CD4-positive, CD25-positive, alpha-beta regulatory T cell (primary cell): ENCODE results near the gene KTN1. TPM values are rescaled to one million over a fixed set of nuclear protein-coding genes. Genes with fewer than 3 reads are reported as not detected.
A peak's percentile ranks its signal among the peaks of the same experiment; 100 is the strongest.

Experiments
- ATAC-seq, 2 donors: fragments of 150-1000 bp; cut with Tn5 transposase; one replicate each; pipeline ENCODE4 v1.10.0; 2021; ENCODE audit warnings: low read depth in 2 of 2, moderate number of reproducible peaks in 2 of 2, moderate library complexity in 1 of 2
- DNase-seq, 3 donors: peaks; one replicate each; pipeline versions ENCODE4 v3.0.0 to v3.0.0-alpha.2; 2012 to 2022; ENCODE audit warnings: mixed read lengths in 1 of 3
- H3K27ac ChIP-seq: one replicate; pipeline ENCODE4 v1.7.0; 2013; ENCODE audit warnings: mild to moderate bottlenecking, low read length; ENCODE audit not compliant: insufficient read depth, poor library complexity, severe bottlenecking
- H3K27me3 ChIP-seq: one replicate; pipeline ENCODE4 v1.7.0; 2013; ENCODE audit warnings: low read length; ENCODE audit not compliant: control insufficient read depth, insufficient read depth
- H3K36me3 ChIP-seq: one replicate; pipeline ENCODE4 v1.7.0; 2013; ENCODE audit warnings: mild to moderate bottlenecking, low read length, moderate library complexity; ENCODE audit not compliant: control insufficient read depth, insufficient read depth
- H3K4me1 ChIP-seq: 2 replicates; pipeline ENCODE4 v1.7.0; 2013; ENCODE audit warnings: mild to moderate bottlenecking, low read length; ENCODE audit not compliant: insufficient read depth, control insufficient read depth, poor library complexity, severe bottlenecking
- H3K4me3 ChIP-seq: one replicate; pipeline ENCODE4 v1.7.0; 2013; ENCODE audit warnings: low read depth, mild to moderate bottlenecking, low read length, moderate library complexity
- H3K9me3 ChIP-seq, 2 experiments: 1 replicate in 1 of 2; 2 replicates in 1 of 2; pipeline ENCODE4 v1.7.0; 2013; ENCODE audit warnings: low read length in 2 of 2, mild to moderate bottlenecking in 1 of 2, moderate library complexity in 1 of 2; ENCODE audit not compliant: control insufficient read depth in 2 of 2
- H3K27ac Mint-ChIP-seq, 3 donors: one replicate each; pipeline ENCODE4 v1.8.0; 2020 to 2022; ENCODE audit warnings: mild to moderate bottlenecking in 3 of 3, mixed read lengths in 3 of 3, moderate library complexity in 2 of 3
- H3K27me3 Mint-ChIP-seq: one replicate; pipeline ENCODE4 v1.8.0; 2022; ENCODE audit warnings: mild to moderate bottlenecking, mixed read lengths
- H3K36me3 Mint-ChIP-seq: one replicate; pipeline ENCODE4 v1.8.0; 2020; ENCODE audit warnings: mixed read lengths
- H3K4me1 Mint-ChIP-seq, 4 donors: one replicate each; pipeline ENCODE4 v1.8.0; 2020 to 2022; ENCODE audit warnings: mixed read lengths in 4 of 4, mild to moderate bottlenecking in 1 of 4
- H3K4me3 Mint-ChIP-seq, 4 donors: one replicate each; pipeline ENCODE4 v1.8.0; 2020 to 2022; ENCODE audit warnings: mild to moderate bottlenecking in 4 of 4, mixed read lengths in 4 of 4, moderate library complexity in 3 of 4
- H3K9me3 Mint-ChIP-seq, 7 donors: one replicate each; pipeline ENCODE4 v1.8.0; 2020 to 2022; ENCODE audit warnings: mixed read lengths in 7 of 7, mild to moderate bottlenecking in 3 of 7, moderate library complexity in 2 of 7
- polyA plus RNA-seq, 4 donors: library from polyadenylated mRNA; unstranded; fragments of 300-500 nt; fragmentation: Illumina TruSeq; gene quantifications; one replicate each; pipeline ENCODE4 v1.2.3, GENCODE V29; 2021
- total RNA-seq: library from RNA; stranded (reverse); gene quantifications from one replicate; pipeline ENCODE4 v1.2.3, GENCODE V29; 2022

KTN1 gene
- total and polyA plus RNA-seq, 5 donors from 2014 or later, result 6.9 to 86.5 (median 19.0) TPM

DNA sequence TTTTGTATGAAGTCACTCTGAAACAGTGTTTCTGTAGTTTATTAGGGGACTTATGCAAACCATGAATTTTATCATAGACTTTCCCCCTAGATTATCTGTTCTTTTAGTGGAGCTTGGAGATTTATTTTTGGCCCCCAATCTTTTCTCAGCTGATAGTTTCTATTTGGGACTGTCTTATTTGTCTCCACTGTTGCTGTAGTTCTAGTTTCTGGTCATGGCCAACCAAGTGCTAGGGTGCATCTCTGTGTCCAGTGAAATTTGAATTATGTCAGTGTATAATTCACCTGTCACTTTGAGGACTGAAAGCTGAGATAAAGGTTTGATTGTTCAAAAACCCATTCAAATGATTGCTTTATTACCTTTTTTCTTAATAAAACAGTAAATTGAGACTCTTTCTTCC, 61.3 kb downstream of the KTN1 start:
- no peak overlapping the region for H3K4me3 Mint-ChIP-seq
- Histone ChIP-seq H3K27ac (no peak overlapping the region), H3K27me3 (no peaks in the 10 kb centered on the region), H3K4me1 (no peaks in the 10 kb centered on the region), H3K36me3 (peaks cover 65% of the 10 kb centered on the region), H3K9me3 (no peaks in the 10 kb centered on the region), H3K4me3 (no peak overlapping the region)
- H3K4me1 Mint-ChIP-seq, result peaks cover 5 to 18% (median 13%) of the 10 kb centered on the region in 4 donors
- no peak for DNase-seq
- H3K27ac Mint-ChIP-seq, result no peak overlapping the region
- H3K36me3 Mint-ChIP-seq, result peaks cover 50% of the 10 kb centered on the region
- H3K27me3 Mint-ChIP-seq, result no peaks in the 10 kb centered on the region
- H3K9me3 Mint-ChIP-seq, result no peaks in the 10 kb centered on the region
- no peak for ATAC-seq

DNA sequence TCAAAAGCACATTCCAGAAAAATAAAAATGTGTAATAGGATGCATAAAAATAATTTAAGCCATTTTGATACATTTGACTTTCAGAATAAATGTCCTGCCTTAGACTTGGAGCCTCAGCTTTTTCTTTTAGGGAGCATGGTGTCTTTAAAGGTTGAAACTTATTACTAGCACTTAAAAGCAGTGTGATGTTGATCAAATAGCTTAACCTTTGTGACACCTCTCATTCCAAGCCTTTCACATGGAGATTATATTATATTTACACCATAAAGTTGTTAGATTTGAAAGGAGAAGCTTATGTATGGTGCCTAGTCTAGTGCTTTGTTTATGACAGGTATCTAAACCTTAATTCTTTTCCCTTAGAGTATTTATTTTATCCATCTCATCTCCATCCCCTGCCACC, 61.9 kb downstream of the KTN1 start:
- Mint-ChIP-seq H3K27ac (no peak overlapping the region), H3K27me3 (no peaks in the 10 kb centered on the region), H3K36me3 (peaks cover 46% of the 10 kb centered on the region), H3K9me3 (no peaks in the 10 kb centered on the region), H3K4me3 (no peak overlapping the region), H3K4me1 (peaks cover 7 to 18% (median 12%) of the 10 kb centered on the region in 4 donors)
- H3K27me3 ChIP-seq, result no peaks in the 10 kb centered on the region
- H3K9me3 ChIP-seq, result no peaks in the 10 kb centered on the region
- H3K36me3 ChIP-seq, result peaks cover 58% of the 10 kb centered on the region
- ATAC-seq, result no peak
- no peak overlapping the region for H3K4me3 ChIP-seq
- DNase-seq, result no peak
- H3K4me1 ChIP-seq, result no peaks in the 10 kb centered on the region
- H3K27ac ChIP-seq, result no peak overlapping the region

DNA sequence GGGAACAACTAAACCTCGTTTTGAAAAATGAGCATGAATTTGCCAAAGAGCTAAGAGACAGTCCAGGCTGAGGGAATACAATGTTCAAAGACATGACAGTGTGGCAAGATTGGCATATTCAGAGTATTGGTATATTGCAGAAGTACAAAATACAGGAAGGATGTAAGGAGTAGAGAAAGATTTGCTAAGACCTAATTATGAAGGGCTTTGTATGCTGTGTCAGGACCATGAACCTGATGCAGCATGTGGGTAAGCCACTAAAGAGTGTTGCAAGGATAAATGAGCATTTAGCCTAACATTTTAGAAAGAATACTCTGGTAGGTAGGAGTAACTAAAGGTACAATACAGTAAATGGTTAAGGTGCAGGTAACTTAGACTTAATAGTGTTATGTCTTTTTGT, 65.1 kb downstream of the KTN1 start:
- H3K36me3 ChIP-seq, result peaks cover 57% of the 10 kb centered on the region

DNA sequence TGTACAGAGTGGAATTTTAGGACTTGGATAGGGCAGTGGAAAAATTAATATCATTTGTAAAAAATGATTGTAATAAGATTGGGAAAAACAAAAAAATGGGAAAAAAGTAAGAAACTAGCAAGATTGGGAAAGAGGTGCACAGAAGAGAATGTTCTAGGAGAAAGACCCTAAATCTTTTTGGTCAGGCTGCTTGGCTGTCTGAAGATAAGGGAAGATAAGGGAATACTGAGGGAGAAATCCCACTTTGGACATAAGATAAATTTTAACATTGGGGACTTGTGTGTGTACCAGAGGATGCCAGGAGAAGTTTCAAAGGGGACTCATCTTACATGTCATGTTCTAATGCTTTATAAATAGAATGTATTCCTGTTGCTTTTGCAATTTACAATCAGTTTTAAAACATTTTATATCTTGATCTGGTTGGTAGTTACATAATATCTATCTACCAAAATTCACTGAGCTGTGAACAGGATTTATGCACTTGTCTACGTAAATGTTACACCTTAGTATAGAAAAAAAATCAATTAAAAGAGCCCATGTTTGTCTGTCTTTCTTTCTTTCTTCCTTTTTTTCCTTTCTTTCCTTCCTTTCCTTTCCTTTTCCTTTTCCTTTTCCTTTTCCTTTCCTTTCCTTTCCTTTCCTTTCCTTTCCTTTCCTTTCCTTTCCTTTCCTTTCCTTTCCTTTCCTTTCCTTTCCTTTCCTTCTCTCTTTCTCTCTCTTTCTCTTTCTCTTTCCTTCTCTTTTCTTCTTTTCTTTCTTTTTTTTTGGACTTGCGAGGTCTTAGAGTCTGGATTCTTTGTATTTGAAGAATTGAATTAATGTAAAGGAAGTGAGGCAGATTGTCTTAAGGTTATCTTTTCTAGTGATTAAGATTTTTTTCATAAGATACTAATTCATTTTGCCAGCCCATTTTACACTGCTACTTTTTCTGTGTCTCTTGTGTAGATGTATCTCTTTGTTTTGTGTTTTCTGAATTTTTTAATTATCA, 66.1 kb downstream of the KTN1 start:
- no peaks in the 10 kb centered on the region for H3K4me1 ChIP-seq
- ATAC-seq (no peak), DNase-seq (no peak)
- H3K9me3 ChIP-seq, result no peaks in the 10 kb centered on the region
- Mint-ChIP-seq H3K36me3 (peaks cover 48% of the 10 kb centered on the region), H3K27ac (peak overlapping the region in 2 of 3 donors; percentile 8 to 33), H3K4me1 (peaks cover 7 to 22% (median 11%) of the 10 kb centered on the region in 4 donors), H3K9me3 (no peaks in the 10 kb centered on the region), H3K4me3 (no peak overlapping the region), H3K27me3 (no peaks in the 10 kb centered on the region)
- peaks cover 54% of the 10 kb centered on the region for H3K36me3 ChIP-seq
- H3K27ac ChIP-seq, result no peak overlapping the region
- no peaks in the 10 kb centered on the region for H3K27me3 ChIP-seq
- no peak overlapping the region for H3K4me3 ChIP-seq

More for the DNA sequence above, 65.1 kb downstream of the KTN1 start:
- Mint-ChIP-seq H3K27ac (peak overlapping the region in 1 of 3 donors; percentile 8), H3K27me3 (no peaks in the 10 kb centered on the region), H3K4me1 (peaks cover 7 to 18% (median 11%) of the 10 kb centered on the region in 4 donors), H3K9me3 (no peaks in the 10 kb centered on the region), H3K36me3 (peaks cover 49% of the 10 kb centered on the region), H3K4me3 (no peak overlapping the region)
- H3K4me3 ChIP-seq, result no peak overlapping the region
- no peaks in the 10 kb centered on the region for H3K4me1 ChIP-seq
- DNase-seq, result no peak
- no peak for ATAC-seq
- no peaks in the 10 kb centered on the region for H3K27me3 ChIP-seq
- H3K9me3 ChIP-seq, result no peaks in the 10 kb centered on the region
- no peak overlapping the region for H3K27ac ChIP-seq

DNA sequence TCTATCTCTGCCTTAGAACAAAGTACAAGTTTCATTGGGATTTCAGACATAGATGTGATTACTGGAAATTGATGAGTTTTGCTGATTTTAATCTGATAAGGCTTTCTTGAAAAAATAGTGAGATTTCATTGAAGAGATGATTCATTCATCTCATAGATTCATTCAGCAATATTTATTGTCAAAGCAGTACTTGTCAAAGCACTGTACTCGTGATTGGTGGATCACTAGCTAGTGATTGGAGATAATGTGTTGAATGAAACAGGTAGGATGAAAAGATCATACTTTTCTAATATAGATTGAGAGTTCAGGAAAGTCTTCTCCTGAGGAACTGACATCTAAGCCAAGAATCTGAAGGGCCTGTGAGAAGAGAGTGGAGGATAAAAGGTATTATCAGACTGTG, 71.0 kb downstream of the KTN1 start:
- Histone ChIP-seq H3K27ac (no peak overlapping the region), H3K27me3 (no peaks in the 10 kb centered on the region), H3K9me3 (no peaks in the 10 kb centered on the region), H3K4me1 (no peaks in the 10 kb centered on the region), H3K36me3 (peaks cover 71% of the 10 kb centered on the region), H3K4me3 (no peak overlapping the region)
- Mint-ChIP-seq H3K4me1 (peaks cover 0 to 9% (median 2%) of the 10 kb centered on the region in 4 donors), H3K36me3 (peaks cover 52% of the 10 kb centered on the region), H3K9me3 (no peaks in the 10 kb centered on the region), H3K27ac (peak overlapping the region in 2 of 3 donors; percentile 4 to 21), H3K27me3 (no peaks in the 10 kb centered on the region), H3K4me3 (no peak overlapping the region)
- ATAC-seq (no peak), DNase-seq (peak in 1 of 3 donors; percentile 10)

DNA sequence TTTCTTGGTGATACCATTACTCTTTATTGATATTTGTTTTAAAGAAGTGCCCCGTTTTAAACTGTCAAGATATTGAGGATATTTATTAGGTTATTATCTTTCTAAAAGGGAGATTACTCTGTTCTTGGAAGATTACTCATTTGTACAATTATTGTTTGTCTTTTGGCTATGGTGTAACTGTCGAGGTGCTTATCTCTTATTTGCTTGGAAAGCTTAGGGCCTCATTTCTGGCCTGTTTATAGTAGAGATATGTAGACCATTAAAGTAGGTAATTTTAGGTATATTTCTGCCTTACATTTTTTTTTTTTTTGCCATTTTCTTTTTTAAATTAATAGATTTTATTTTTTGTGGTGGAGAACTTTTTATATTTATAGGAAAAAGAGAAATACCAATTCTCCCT, 74.2 kb downstream of the KTN1 start:
- H3K4me1 ChIP-seq, result no peaks in the 10 kb centered on the region
- H3K9me3 ChIP-seq, result no peaks in the 10 kb centered on the region
- H3K4me3 ChIP-seq, result no peak overlapping the region
- no peak overlapping the region for H3K27ac ChIP-seq
- no peak overlapping the region for H3K27ac Mint-ChIP-seq
- H3K4me1 Mint-ChIP-seq, result peaks cover 0 to 9% (median under 1%) of the 10 kb centered on the region in 4 donors
- H3K36me3 Mint-ChIP-seq, result peaks cover 52% of the 10 kb centered on the region
- H3K4me3 Mint-ChIP-seq, result no peak overlapping the region
- ATAC-seq, result no peak
- DNase-seq, result no peak
- H3K9me3 Mint-ChIP-seq, result no peaks in the 10 kb centered on the region
- H3K27me3 Mint-ChIP-seq, result no peaks in the 10 kb centered on the region
- H3K36me3 ChIP-seq, result peaks cover 78% of the 10 kb centered on the region
- no peaks in the 10 kb centered on the region for H3K27me3 ChIP-seq

DNA sequence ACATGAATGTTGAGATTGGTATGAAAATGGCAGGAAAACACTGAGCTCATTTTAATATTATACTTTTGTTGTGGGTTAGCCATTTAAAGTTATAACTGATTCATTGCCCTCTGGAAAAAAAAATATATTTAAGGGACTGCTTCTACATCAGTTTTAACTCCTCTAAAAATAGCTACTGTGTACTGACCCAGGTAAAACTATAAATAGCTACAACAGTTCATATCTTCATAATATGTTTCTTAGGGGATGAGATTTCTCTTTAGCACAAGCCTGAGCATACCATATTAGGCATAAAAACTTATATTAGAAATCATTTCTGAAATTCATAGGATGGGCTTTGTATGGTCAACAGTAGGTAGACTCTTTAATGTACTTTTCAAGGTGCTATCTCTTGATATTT, 81.0 kb downstream of the KTN1 start:
- peaks cover 64% of the 10 kb centered on the region for H3K36me3 ChIP-seq
- no peak for ATAC-seq
- Mint-ChIP-seq H3K9me3 (no peaks in the 10 kb centered on the region), H3K27ac (peak overlapping the region in 1 of 3 donors; percentile 4), H3K27me3 (no peaks in the 10 kb centered on the region), H3K4me3 (no peak overlapping the region), H3K4me1 (peaks cover 16 to 31% (median 25%) of the 10 kb centered on the region in 4 donors), H3K36me3 (peaks cover 56% of the 10 kb centered on the region)
- H3K4me1 ChIP-seq, result no peaks in the 10 kb centered on the region
- no peaks in the 10 kb centered on the region for H3K9me3 ChIP-seq
- no peak overlapping the region for H3K4me3 ChIP-seq
- no peak for DNase-seq
- no peak overlapping the region for H3K27ac ChIP-seq
- no peaks in the 10 kb centered on the region for H3K27me3 ChIP-seq
